Measurements from ENCODE around the gene RHBDL1. TPM values are rescaled to one million over a fixed set of nuclear protein-coding genes. Genes with fewer than 3 reads are reported as not detected.

RHBDL1 gene
- total and polyA plus RNA-seq, 2 experiments from 2014 or later, result 0.90 to 2.1 TPM

DNA sequence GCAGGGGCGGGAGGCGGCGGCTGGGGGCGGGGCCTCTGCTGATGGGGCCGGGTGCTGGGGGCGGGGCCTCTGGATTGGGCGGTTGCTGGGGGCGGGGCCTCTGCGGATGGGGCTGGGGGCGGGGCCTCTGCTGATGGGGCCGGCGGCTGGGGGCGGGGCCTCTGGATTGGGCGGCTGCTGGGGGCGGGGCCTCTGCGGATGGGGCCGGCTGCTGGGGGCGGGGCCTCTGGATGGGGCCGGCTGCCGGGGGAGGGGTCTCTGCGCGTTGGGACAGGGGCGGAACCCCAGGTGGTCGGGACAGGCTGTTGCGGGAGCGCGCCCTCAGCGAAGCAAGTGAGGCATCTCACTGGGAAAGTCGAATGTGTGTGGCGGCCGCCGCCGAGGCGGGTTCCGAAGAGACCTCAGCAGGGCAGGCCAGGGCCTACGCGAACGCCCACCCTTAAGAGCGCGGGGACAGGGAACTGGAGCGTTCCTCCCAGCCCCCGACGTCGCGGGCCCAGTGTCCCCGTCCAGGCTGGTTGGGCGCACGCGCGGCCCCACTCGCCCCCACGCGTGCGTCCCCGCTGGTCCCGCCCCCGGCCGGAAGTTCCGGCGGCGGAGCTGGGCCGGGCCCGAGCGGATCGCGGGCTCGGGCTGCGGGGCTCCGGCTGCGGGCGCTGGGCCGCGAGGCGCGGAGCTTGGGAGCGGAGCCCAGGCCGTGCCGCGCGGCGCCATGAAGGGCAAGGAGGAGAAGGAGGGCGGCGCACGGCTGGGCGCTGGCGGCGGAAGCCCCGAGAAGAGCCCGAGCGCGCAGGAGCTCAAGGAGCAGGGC is 4.5 kb downstream of the RHBDL1 start, which contains the start of gene STUB1:
TSS of gene STUB1 (plus strand) at position 597 of the 811 bp plus-strand sequence. CDS start at position 713, 116 bp downstream.
- in situ Hi-C loops (cut with MboI), result no loop called here
- H2AFZ ChIP-seq, result peak within 1 kb of the TSS; percentile 84
- peaks cover 11% of the 10 kb centered on the region; the same call in 1 of the 2 replicates for H3K36me3 ChIP-seq (ENCODE audit: low read depth)
- no peaks in the 10 kb centered on the region for H3K9me2 ChIP-seq (ENCODE audit: insufficient read depth)
- peaks cover 15% of the 10 kb centered on the region; the same call in 1 of the 2 replicates for H3F3A ChIP-seq (ENCODE audit: insufficient read depth)
- peaks cover 32% of the 10 kb centered on the region for H3K79me2 ChIP-seq (ENCODE audit: insufficient read depth)
- H3K27ac ChIP-seq, result peak within 1 kb of the TSS; percentile 63
- TF ChIP-seq EZH2phosphoT487 (IDR thresholded peaks at IDR 0.05; ENCODE audit: insufficient read depth, low read depth), result no peak
- TF ChIP-seq EZH2 (IDR thresholded peaks at IDR 0.05; ENCODE audit: insufficient read depth, poor library complexity, severe bottlenecking), result no peak
- no peaks in the 10 kb centered on the region for H4K20me1 ChIP-seq (ENCODE audit: insufficient read depth)
- H3K9me3 ChIP-seq (ENCODE audit: low read depth), result no peaks in the 10 kb centered on the region
- H3K9ac ChIP-seq, result peak within 1 kb of the TSS; percentile 85
- no peaks in the 10 kb centered on the region for H3K27me3 ChIP-seq (replicated peaks; ENCODE audit: insufficient read depth)
- H3K4me3 ChIP-seq, result peak within 1 kb of the TSS; percentile 77
- WGBS, 2 experiments (ENCODE audit: low coverage in 1 of 2, low lambda C conversion rate in 2 of 2, missing lambda C conversion rate in 2 of 2), result 2 to 3% methylated on average over 36 to 59 of the region's 91 CpGs
- peak within 1 kb of the TSS; percentile 94 for H3K4me2 ChIP-seq (ENCODE audit: unreplicated experiment)
- DNase-seq, result peak; percentile 93
- peaks cover 15% of the 10 kb centered on the region for H3K4me1 ChIP-seq (ENCODE audit: insufficient read depth)

DNA sequence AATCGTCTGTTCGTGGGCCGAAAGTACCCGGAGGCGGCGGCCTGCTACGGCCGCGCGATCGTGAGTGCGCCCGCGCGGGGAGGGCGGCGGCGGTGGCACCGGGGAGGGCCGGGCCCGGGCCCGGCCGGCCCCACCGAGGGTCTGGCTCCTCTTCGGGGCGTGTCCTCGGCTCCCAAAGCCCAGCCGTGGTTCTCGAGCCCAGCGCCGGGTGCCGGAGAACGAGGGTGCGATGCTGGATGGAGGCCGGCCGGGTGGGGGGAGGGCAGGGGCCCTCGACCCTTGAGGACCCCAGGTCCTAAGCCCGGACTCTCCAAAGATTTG is 5.1 kb downstream of the RHBDL1 start:
- peaks cover 15% of the 10 kb centered on the region for H3K4me1 ChIP-seq (ENCODE audit: insufficient read depth)
- no peak for DNase-seq
- peak overlapping the region; percentile 77 for H3K4me3 ChIP-seq
- H3K27me3 ChIP-seq (replicated peaks; ENCODE audit: insufficient read depth), result no peaks in the 10 kb centered on the region
- peak overlapping the region; percentile 94 for H3K4me2 ChIP-seq (ENCODE audit: unreplicated experiment)
- peak overlapping the region; percentile 63 for H3K27ac ChIP-seq
- no peaks in the 10 kb centered on the region for H4K20me1 ChIP-seq (ENCODE audit: insufficient read depth)
- WGBS, 2 experiments (ENCODE audit: low coverage in 1 of 2, low lambda C conversion rate in 2 of 2, missing lambda C conversion rate in 2 of 2), result 0 to 1% methylated on average over 29 to 32 of the region's 38 CpGs
- no peak for TF ChIP-seq EZH2phosphoT487 (IDR thresholded peaks at IDR 0.05; ENCODE audit: insufficient read depth, low read depth)
- no peak for TF ChIP-seq EZH2 (IDR thresholded peaks at IDR 0.05; ENCODE audit: insufficient read depth, poor library complexity, severe bottlenecking)
- H3F3A ChIP-seq (ENCODE audit: insufficient read depth), result peaks cover 15% of the 10 kb centered on the region; the same call in 1 of the 2 replicates
- in situ Hi-C loops (cut with MboI), result no loop called here
- peaks cover 34% of the 10 kb centered on the region for H3K79me2 ChIP-seq (ENCODE audit: insufficient read depth)
- H3K9ac ChIP-seq, result peak overlapping the region; percentile 85
- H3K36me3 ChIP-seq (ENCODE audit: low read depth), result peaks cover 11% of the 10 kb centered on the region; the same call in 1 of the 2 replicates
- H2AFZ ChIP-seq, result 0 out of 2 replicates have a peak overlapping the region, but pooled peaks have one; percentile 62
- H3K9me2 ChIP-seq (ENCODE audit: insufficient read depth), result no peaks in the 10 kb centered on the region
- no peaks in the 10 kb centered on the region for H3K9me3 ChIP-seq (ENCODE audit: low read depth)

GRCh38 chr16:680967-681745 is 5.7 kb downstream of the RHBDL1 start:
- H3K4me2 ChIP-seq (ENCODE audit: unreplicated experiment), result peak overlapping the region; percentile 94
- peak overlapping the region; percentile 63 for H3K27ac ChIP-seq
- DNase-seq, result peak; percentile 88
- H3F3A ChIP-seq (ENCODE audit: insufficient read depth), result peaks cover 15% of the 10 kb centered on the region; the same call in 1 of the 2 replicates
- H3K9ac ChIP-seq, result peak overlapping the region; percentile 85
- WGBS, 2 experiments (ENCODE audit: low coverage in 1 of 2, low lambda C conversion rate in 2 of 2, missing lambda C conversion rate in 2 of 2), result 42 to 44% methylated on average over 43 to 44 of the region's 44 CpGs
- H4K20me1 ChIP-seq (ENCODE audit: insufficient read depth), result no peaks in the 10 kb centered on the region
- H3K79me2 ChIP-seq (ENCODE audit: insufficient read depth), result peaks cover 40% of the 10 kb centered on the region
- no peaks in the 10 kb centered on the region for H3K9me2 ChIP-seq (ENCODE audit: insufficient read depth)
- TF ChIP-seq EZH2 (IDR thresholded peaks at IDR 0.05; ENCODE audit: insufficient read depth, poor library complexity, severe bottlenecking), result no peak
- no peak for TF ChIP-seq EZH2phosphoT487 (IDR thresholded peaks at IDR 0.05; ENCODE audit: insufficient read depth, low read depth)
- H3K4me1 ChIP-seq (ENCODE audit: insufficient read depth), result peaks cover 15% of the 10 kb centered on the region
- H3K9me3 ChIP-seq (ENCODE audit: low read depth), result no peaks in the 10 kb centered on the region
- H3K4me3 ChIP-seq, result peak overlapping the region; percentile 77
- peaks cover 11% of the 10 kb centered on the region; the same call in 1 of the 2 replicates for H3K36me3 ChIP-seq (ENCODE audit: low read depth)
- in situ Hi-C loops (cut with MboI), result no loop called here
- no peak overlapping the region for H2AFZ ChIP-seq
- no peaks in the 10 kb centered on the region for H3K27me3 ChIP-seq (replicated peaks; ENCODE audit: insufficient read depth)

DNA sequence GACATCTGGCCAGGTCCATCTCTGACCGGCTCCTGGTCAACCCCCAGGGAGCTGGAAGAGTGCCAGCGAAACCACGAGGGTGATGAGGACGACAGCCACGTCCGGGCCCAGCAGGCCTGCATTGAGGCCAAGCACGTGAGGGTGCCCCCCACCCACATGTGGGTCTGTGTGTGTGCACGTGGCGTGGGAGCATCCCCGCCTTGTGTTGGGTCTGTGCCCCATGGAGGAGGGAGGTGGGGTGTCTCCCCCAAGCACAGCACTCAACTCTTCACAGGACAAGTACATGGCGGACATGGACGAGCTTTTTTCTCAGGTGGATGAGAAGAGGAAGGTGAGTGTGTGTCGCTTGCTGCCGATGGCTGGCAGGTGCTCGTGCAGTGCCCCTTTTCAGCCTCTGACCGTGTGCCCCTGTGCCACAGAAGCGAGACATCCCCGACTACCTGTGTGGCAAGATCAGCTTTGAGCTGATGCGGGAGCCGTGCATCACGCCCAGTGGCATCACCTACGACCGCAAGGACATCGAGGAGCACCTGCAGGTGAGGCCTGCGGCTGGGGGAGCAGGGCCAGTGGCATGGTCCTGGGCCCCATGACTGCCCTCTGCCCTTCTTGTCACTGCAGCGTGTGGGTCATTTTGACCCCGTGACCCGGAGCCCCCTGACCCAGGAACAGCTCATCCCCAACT is 6.4 kb downstream of the RHBDL1 start:
- 68 to 74% methylated on average over 28 of the region's 28 CpGs for WGBS, 2 experiments (ENCODE audit: low coverage in 1 of 2, low lambda C conversion rate in 2 of 2, missing lambda C conversion rate in 2 of 2)
- peak overlapping the region; percentile 77 for H3K4me3 ChIP-seq
- H3K4me2 ChIP-seq (ENCODE audit: unreplicated experiment), result peak overlapping the region; percentile 94
- no peaks in the 10 kb centered on the region for H3K9me3 ChIP-seq (ENCODE audit: low read depth)
- no peaks in the 10 kb centered on the region for H3K27me3 ChIP-seq (replicated peaks; ENCODE audit: insufficient read depth)
- peak overlapping the region; percentile 85 for H3K9ac ChIP-seq
- no peak overlapping the region for H2AFZ ChIP-seq
- peaks cover 45% of the 10 kb centered on the region for H3K79me2 ChIP-seq (ENCODE audit: insufficient read depth)
- H3K27ac ChIP-seq, result peak overlapping the region; percentile 63; the same call in 1 of the 2 replicates
- H3K9me2 ChIP-seq (ENCODE audit: insufficient read depth), result no peaks in the 10 kb centered on the region
- TF ChIP-seq EZH2phosphoT487 (IDR thresholded peaks at IDR 0.05; ENCODE audit: insufficient read depth, low read depth) (no peak), EZH2 (IDR thresholded peaks at IDR 0.05; ENCODE audit: insufficient read depth, poor library complexity, severe bottlenecking) (no peak)
- peaks cover 15% of the 10 kb centered on the region for H3K4me1 ChIP-seq (ENCODE audit: insufficient read depth)
- DNase-seq, result no peak
- H4K20me1 ChIP-seq (ENCODE audit: insufficient read depth), result no peaks in the 10 kb centered on the region
- peaks cover 11% of the 10 kb centered on the region; the same call in 1 of the 2 replicates for H3K36me3 ChIP-seq (ENCODE audit: low read depth)
- in situ Hi-C loops (cut with MboI), result no loop called here
- H3F3A ChIP-seq (ENCODE audit: insufficient read depth), result peaks cover 15% of the 10 kb centered on the region; the same call in 1 of the 2 replicates
